ENCODE measurements around the gene TBC1D5. TPM values are rescaled to one million over a fixed set of nuclear protein-coding genes. Genes with fewer than 3 reads are reported as not detected.
A peak's percentile ranks its signal among the peaks of the same experiment; 100 is the strongest.

Gene TBC1D5
- polyA plus RNA-seq, 2 of the 4 experiments (the other 2 are of a cell fraction): 36.7 to 72.2 TPM

GRCh38 chr3:17431484-17432045, 310.9 kb downstream of the TBC1D5 start:
- FAIRE-seq: peak; percentile 63
- no peak for DNase-seq (ENCODE audit: low read depth in 1 of 2, low spot score in 1 of 2)
- ATAC-seq: no peak
- TF ChIP-seq MAFK (IDR thresholded peaks at IDR 0.05; ENCODE audit: partially characterized antibody) (peak; percentile 84), NR3C1 (IDR thresholded peaks at IDR 0.05) (no peak)
- Histone ChIP-seq H3K4me1 (peaks cover 21% of the 10 kb centered on the region), H3K27ac (peak overlapping the region; percentile 11 to 41; a peak in 4 of 6 replicates), H3K4me2 (peak overlapping the region; percentile 31; the same call in 2 of the 3 replicates), H3K4me3 (no peak overlapping the region), H3K9me3 (peaks cover 24% of the 10 kb centered on the region; the same call in 2 of the 3 replicates)
- ChIA-PET CTCF (interaction anchor here (1.2 to 3.9 kb wide), 3 partner anchors 394 to 411 kb away, joined by 4 to 21 read pairs (median 4); no protein-coding TSS in a partner anchor), POLR2A (interaction anchor here (1.2 kb wide), 1 partner anchor 311 kb away, joined by 6 read pairs; the partner anchor contains the start of gene TBC1D5)
- WGBS (ENCODE audit: missing lambda C conversion rate): 90% methylated on average over 2 of the region's 2 CpGs

- CTCF ChIA-PET: interaction anchor here (0.6 to 3.9 kb wide), 4 partner anchors 61 to 410 kb away, joined by 3 to 21 read pairs (median 4); no protein-coding TSS in a partner anchor
- ATAC-seq: peak; percentile 64 to 83; a peak in 3 of 6 replicates
These were observed 311.4 kb downstream of the TBC1D5 start for GRCh38 chr3:17431004-17431403.

GRCh38 chr3:17430582-17430981, 311.8 kb downstream of the TBC1D5 start:
- H3K4me3 ChIP-seq: no peak overlapping the region
- peaks cover 21% of the 10 kb centered on the region for H3K4me1 ChIP-seq
- no peak for FAIRE-seq
- peaks cover 18% of the 10 kb centered on the region; the same call in 2 of the 3 replicates for H3K9me3 ChIP-seq
- no peak for DNase-seq (ENCODE audit: low read depth in 1 of 2, low spot score in 1 of 2)
- ChIA-PET CTCF (interaction anchor here (0.6 to 3.9 kb wide), 4 partner anchors 61 to 411 kb away, joined by 3 to 21 read pairs (median 4); no protein-coding TSS in a partner anchor), POLR2A (no interaction called here)
- ATAC-seq: no peak; a peak in 1 of 6 replicates
- H3K4me2 ChIP-seq: peak overlapping the region; percentile 31; the same call in 1 of the 3 replicates
- TF ChIP-seq HOXB5 (CRISPR knock-in tag; IDR thresholded peaks at IDR 0.05): no peak
- TF ChIP-seq EP300 (IDR thresholded peaks at IDR 0.05): no peak
- no peak for TF ChIP-seq POLR2AphosphoS2 (conservative IDR thresholded peaks at IDR 0.05; ENCODE audit: low read length)
- no peak for TF ChIP-seq REST (IDR thresholded peaks at IDR 0.05)
- no peak for TF ChIP-seq SMC3 (IDR thresholded peaks at IDR 0.05)
- no peak for TF ChIP-seq RCOR1 (IDR thresholded peaks at IDR 0.05; ENCODE audit: low read depth, low read length)
- TF ChIP-seq E2F6 (IDR thresholded peaks at IDR 0.05; ENCODE audit: borderline replicate concordance, low read depth): no peak
- TF ChIP-seq HDAC2 (IDR thresholded peaks at IDR 0.05): no peak
- TF ChIP-seq ZSCAN20 (CRISPR knock-in tag; IDR thresholded peaks at IDR 0.05): no peak
- no peak for TF ChIP-seq ZNF302 (CRISPR knock-in tag; IDR thresholded peaks at IDR 0.05)
- TF ChIP-seq HOXA7 (CRISPR knock-in tag; IDR thresholded peaks at IDR 0.05): no peak
- TF ChIP-seq JUNB (IDR thresholded peaks at IDR 0.05): no peak
- TF ChIP-seq ATOH8 (CRISPR knock-in tag; IDR thresholded peaks at IDR 0.05; ENCODE audit: low read depth): no peak
- no peak for TF ChIP-seq CHD4 (IDR thresholded peaks at IDR 0.05; ENCODE audit: borderline replicate concordance)
- no peak overlapping the region for H3K27ac ChIP-seq
- 68% methylated on average over 3 of the region's 3 CpGs for WGBS (ENCODE audit: missing lambda C conversion rate)

More at GRCh38 chr3:17431004-17431403, 311.4 kb downstream of the TBC1D5 start:
- H3K9me3 ChIP-seq: peaks cover 23% of the 10 kb centered on the region; the same call in 2 of the 3 replicates
- WGBS (ENCODE audit: missing lambda C conversion rate): 21% methylated on average over 2 of the region's 2 CpGs
- POLR2A ChIA-PET: no interaction called here
- TF ChIP-seq PBX3 (IDR thresholded peaks at IDR 0.05): no peak
- TF ChIP-seq CTCF (IDR thresholded peaks at IDR 0.05): peak; percentile 70
- no peak for TF ChIP-seq MAFK (IDR thresholded peaks at IDR 0.05; ENCODE audit: partially characterized antibody)
- no peak for TF ChIP-seq RARB (CRISPR knock-in tag; IDR thresholded peaks at IDR 0.05)
- peak; percentile 82 for TF ChIP-seq SMC3 (IDR thresholded peaks at IDR 0.05)
- TF ChIP-seq CBX2 (IDR thresholded peaks at IDR 0.05; ENCODE audit: borderline replicate concordance, low read depth): no peak
- peak; percentile 78 to 80 for TF ChIP-seq RAD21 (conservative IDR thresholded peaks at IDR 0.05 in 1 of 2, IDR thresholded peaks at IDR 0.05 in 1 of 2)
- peak; percentile 81 for FAIRE-seq
- no peak overlapping the region for H3K4me3 ChIP-seq
- H3K4me1 ChIP-seq: peaks cover 21% of the 10 kb centered on the region
- DNase-seq (ENCODE audit: low read depth in 1 of 2, low spot score in 1 of 2): peak; percentile 20 to 60
- H3K4me2 ChIP-seq: peak overlapping the region; percentile 31; the same call in 2 of the 3 replicates
- no peak overlapping the region; a peak in 1 of 6 replicates for H3K27ac ChIP-seq

Data from A549 (cell line).